SK-N-SH (cell line): ENCODE data around the gene PLEKHA4. TPM values are rescaled to one million over a fixed set of nuclear protein-coding genes. Genes with fewer than 3 reads are reported as not detected.

Experiments used
- CTCF ChIA-PET: fragments of 300-600, 350-600 bp; formaldehyde crosslinking; extraction: SDS; loops from one replicate; lab custom pipeline; 2021; lab: Yijun Ruan, JAX
- POLR2A ChIA-PET: fragments of 350-600 bp; sonication (Branson Sonifier 250); formaldehyde crosslinking; extraction: SDS; loops from one replicate; lab custom pipeline; 2020; ENCODE audit warnings: antibody characterized with exemption, inconsistent platforms; lab: Yijun Ruan, JAX
- DNase-seq: peaks from one replicate; pipeline ENCODE4 v3.0.0; 2012
- H2AFZ ChIP-seq: fragments of 200-600 bp; sonication (generic); 2 replicates; pipeline ENCODE4 v1.8.1; 2016; ENCODE audit warnings: antibody characterized with exemption, mild to moderate bottlenecking, low read depth
- H3F3A ChIP-seq: fragments of 200-600 bp; sonication (generic); replicated peaks from 2 replicates; pipeline ENCODE3; 2016; ENCODE audit warnings: antibody characterized with exemption, mild to moderate bottlenecking; ENCODE audit not compliant: insufficient read depth
- H3K27ac ChIP-seq, 2 experiments: fragments of 200-500 bp in 1 of 2; fragments of 200-600 bp in 1 of 2; sonication (Bioruptor generic) in 1 of 2; sonication (generic), shearing (Covaris generic) in 1 of 2; 2 replicates each; pipeline versions ENCODE4 v1.5.1 to v1.6.1; 2014 to 2016; ENCODE audit warnings: low read depth in 2 of 2, inconsistent platforms in 1 of 2, low read length in 1 of 2, mild to moderate bottlenecking in 1 of 2, mixed read lengths in 1 of 2
- H3K27me3 ChIP-seq: fragments of 200-600 bp; sonication (generic), shearing (Covaris generic); 2 replicates; pipeline ENCODE4 v1.6.1; 2016; ENCODE audit warnings: mixed run types; ENCODE audit not compliant: insufficient read depth
- H3K36me3 ChIP-seq, 2 experiments: fragments of 200-500 bp in 1 of 2; fragments of 200-600 bp in 1 of 2; sonication (Bioruptor generic) in 1 of 2; sonication (generic) in 1 of 2; replicated peaks in 1 of 2; 2 replicates each; pipeline versions ENCODE3 to v1.5.1; 2014 to 2016; ENCODE audit warnings: low read length in 1 of 2, mild to moderate bottlenecking in 1 of 2; ENCODE audit not compliant: insufficient read depth in 2 of 2, control insufficient read depth in 1 of 2
- H3K4me1 ChIP-seq, 2 experiments: fragments of 200-500 bp in 1 of 2; fragments of 200-600 bp in 1 of 2; sonication (Bioruptor generic) in 1 of 2; sonication (generic), shearing (Covaris generic) in 1 of 2; 2 replicates each; pipeline versions ENCODE4 v1.5.1 to v1.6.1; 2014 to 2016; ENCODE audit warnings: low read depth in 1 of 2, low read length in 1 of 2, mixed run types in 1 of 2; ENCODE audit not compliant: insufficient read depth in 2 of 2, control insufficient read depth in 1 of 2
- H3K4me2 ChIP-seq: fragments of 200-600 bp; sonication (generic), shearing (Covaris generic); 2 replicates; pipeline ENCODE4 v1.6.1; 2017; ENCODE audit warnings: mixed run types
- H3K4me3 ChIP-seq, 2 experiments: fragments of 200-500 bp in 1 of 2; fragments of 200-600 bp in 1 of 2; sonication (Bioruptor generic) in 1 of 2; sonication (generic), shearing (Covaris generic) in 1 of 2; 2 replicates each; pipeline versions ENCODE4 v1.5.1 to v1.8.1; 2014 to 2016; ENCODE audit warnings: low read depth in 2 of 2, inconsistent platforms in 1 of 2, low read length in 1 of 2, mild to moderate bottlenecking in 1 of 2, mixed read lengths in 1 of 2, moderate library complexity in 1 of 2
- H3K79me2 ChIP-seq: fragments of 200-600 bp; sonication (generic); 2 replicates; pipeline ENCODE4 v1.8.1; 2017; ENCODE audit warnings: mild to moderate bottlenecking; ENCODE audit not compliant: insufficient read depth
- H3K9ac ChIP-seq: fragments of 200-600 bp; sonication (generic); 2 replicates; pipeline ENCODE4 v1.6.1; 2017; ENCODE audit warnings: mixed run types
- H3K9me2 ChIP-seq: fragments of 200-600 bp; sonication (generic); 2 replicates; pipeline ENCODE4 v1.6.1; 2017; ENCODE audit warnings: mixed run types
- H3K9me3 ChIP-seq: fragments of 200-600 bp; sonication (generic); 2 replicates; pipeline ENCODE4 v1.6.1; 2017; ENCODE audit warnings: mixed run types, mild to moderate bottlenecking, moderate library complexity
- H4K20me1 ChIP-seq: fragments of 200-600 bp; sonication (generic); 2 replicates; pipeline ENCODE4 v1.6.1; 2017; ENCODE audit warnings: mild to moderate bottlenecking, mixed run types; ENCODE audit not compliant: insufficient read depth
- CHD2 ChIP-seq: fragments of 150-350 bp; IDR thresholded peaks from 2 replicates; pipeline ENCODE4 v1.6.1; 2018; ENCODE audit warnings: low read length; ENCODE audit not compliant: partially characterized antibody
- EP300 ChIP-seq, 2 experiments: IDR thresholded peaks; 2 replicates each; pipeline versions ENCODE4 v1.4.0 to v1.6.1; 2012; ENCODE audit warnings: borderline replicate concordance in 1 of 2, low read depth in 1 of 2, low read length in 1 of 2
- FOSL2 ChIP-seq: IDR thresholded peaks from 2 replicates; pipeline ENCODE4 v1.4.0; 2012; ENCODE audit warnings: low read depth, mild to moderate bottlenecking, moderate library complexity, borderline replicate concordance
- GABPA ChIP-seq: IDR thresholded peaks from 2 replicates; pipeline ENCODE4 v1.4.0; 2012; ENCODE audit warnings: low read depth, mild to moderate bottlenecking
- GATA2 ChIP-seq: sonication (generic); formaldehyde crosslinking; IDR thresholded peaks from 2 replicates; pipeline ENCODE4 v1.5.0; 2020; ENCODE audit warnings: mild to moderate bottlenecking, missing genetic modification reagents
- MAX ChIP-seq: IDR thresholded peaks from 2 replicates; pipeline ENCODE4 v1.4.0; 2012; ENCODE audit warnings: low read depth
- MXI1 ChIP-seq: IDR thresholded peaks from 2 replicates; pipeline ENCODE4 v1.6.1; 2012; ENCODE audit warnings: mild to moderate bottlenecking, low read depth, low read length, improper control_type of control experiment
- NFIC ChIP-seq: IDR thresholded peaks from 2 replicates; pipeline ENCODE4 v1.4.0; 2012; ENCODE audit warnings: borderline replicate concordance
- PBX3 ChIP-seq: IDR thresholded peaks from 2 replicates; pipeline ENCODE4; 2012
- POLR2AphosphoS5 ChIP-seq: IDR thresholded peaks from 2 replicates; pipeline ENCODE4 v1.6.1; 2012; ENCODE audit warnings: low read depth, low read length
- REST ChIP-seq: IDR thresholded peaks from 2 replicates; pipeline ENCODE4 v1.6.1; 2012; ENCODE audit warnings: mild to moderate bottlenecking, low read depth, low read length, moderate library complexity
- RFX5 ChIP-seq: IDR thresholded peaks from 2 replicates; pipeline ENCODE4 v1.6.1; 2012; ENCODE audit warnings: mild to moderate bottlenecking, improper control_type of control experiment, low read length
- RXRA ChIP-seq: IDR thresholded peaks from 2 replicates; pipeline ENCODE4 v1.4.0; 2012; ENCODE audit warnings: low read depth, mild to moderate bottlenecking, borderline replicate concordance
- TAF1 ChIP-seq: IDR thresholded peaks from 2 replicates; pipeline ENCODE4 v1.6.1; 2012; ENCODE audit warnings: low read depth, mild to moderate bottlenecking, low read length, moderate library complexity, borderline replicate concordance
- WGBS: methylation state at CpG from one replicate; pipeline ENCODE4 v1.1.6; 2017; ENCODE audit warnings: low lambda C conversion rate; 5-methylcytosine and 5-hydroxymethylcytosine counted together
- polyA plus RNA-seq, 3 experiments: library from polyadenylated mRNA; depleted of rRNA; stranded (reverse); fragments of >200 nt; gene quantifications; 2 replicates each; pipeline ENCODE4 v1.2.3, GENCODE V29; 2012
- TF ChIP-seq, protein P1 (sequence below): fragments of 200-600 bp; sonication (generic); IDR thresholded peaks from 2 replicates; pipeline ENCODE4 v1.6.1; 2017; ENCODE audit warnings: antibody characterized with exemption, mild to moderate bottlenecking, moderate library complexity

The PLEKHA4 gene
- polyA plus RNA-seq, 1 of the 3 experiments (the other 2 are of a cell fraction): 5.6 TPM

DNA sequence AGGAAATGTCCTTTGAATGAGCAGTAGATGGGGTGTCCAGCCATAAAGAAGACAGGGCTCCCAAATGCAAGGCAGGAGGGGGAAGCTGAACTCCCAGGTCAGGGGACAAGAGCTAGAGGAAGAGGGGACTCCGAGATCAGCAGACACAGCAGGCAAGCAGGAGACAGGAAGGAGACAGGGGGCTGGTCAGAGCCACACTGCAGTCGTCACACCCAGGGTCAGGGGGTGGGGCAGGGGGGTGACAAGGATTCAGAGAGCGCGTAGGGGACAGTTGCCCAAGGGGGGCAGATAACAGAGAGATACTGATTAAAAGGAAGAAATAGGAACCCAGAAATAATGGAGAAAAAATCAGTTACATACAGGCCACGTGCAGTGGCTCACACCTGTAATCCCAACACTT, 35.4 kb downstream of the PLEKHA4 start:
- H3K79me2 ChIP-seq: no peaks in the 10 kb centered on the region
- no peak overlapping the region for H3K9ac ChIP-seq
- no peaks in the 10 kb centered on the region for H3K36me3 ChIP-seq
- ChIA-PET CTCF (interaction anchor here (1.8 to 9.6 kb wide), 4 partner anchors 9 to 45 kb away, joined by 5 to 47 read pairs (median 13); no protein-coding TSS in a partner anchor), POLR2A (no interaction called here)
- peaks cover 0 to 12% of the 10 kb centered on the region in 2 experiments; a peak in 1 of 4 replicates for H3K4me1 ChIP-seq
- TF ChIP-seq NFIC (no peak), RFX5 (no peak), RXRA (no peak)
- no peaks in the 10 kb centered on the region for H3K27me3 ChIP-seq
- no peak overlapping the region for H3K4me3 ChIP-seq
- H3K9me2 ChIP-seq: no peaks in the 10 kb centered on the region
- no peak overlapping the region for H3K27ac ChIP-seq
- H3K9me3 ChIP-seq: no peaks in the 10 kb centered on the region
- H4K20me1 ChIP-seq: no peaks in the 10 kb centered on the region
- DNase-seq: no peak
- peaks cover 16% of the 10 kb centered on the region for H3F3A ChIP-seq
- no peak overlapping the region for H2AFZ ChIP-seq
- H3K4me2 ChIP-seq: no peak overlapping the region
- 96% methylated on average over 5 of the region's 5 CpGs for WGBS

DNA sequence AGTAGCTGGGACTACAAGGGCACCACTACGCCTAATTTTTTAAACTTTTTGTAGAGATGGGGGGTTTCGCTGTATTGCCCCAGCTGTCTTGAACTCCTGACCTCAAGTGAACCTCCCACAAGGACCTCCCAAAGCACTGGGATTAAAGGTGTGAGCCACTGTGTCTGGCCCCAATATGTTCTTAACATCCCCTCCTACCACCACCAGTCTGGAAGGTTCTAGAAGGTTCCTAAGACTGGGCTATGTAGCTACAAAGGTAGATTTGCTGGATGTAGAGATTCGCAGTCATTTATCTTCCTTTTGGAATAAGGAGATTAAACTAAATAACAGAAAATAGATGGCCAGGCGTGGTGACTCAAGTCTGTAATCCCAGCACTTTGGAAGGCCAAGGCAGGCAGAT, 37.5 kb downstream of the PLEKHA4 start:
- POLR2A ChIA-PET: interaction anchor here (1.3 kb wide), 1 partner anchor 18 kb away, joined by 4 read pairs; no protein-coding TSS in a partner anchor
- Histone ChIP-seq H4K20me1 (no peaks in the 10 kb centered on the region), H3K9me3 (no peaks in the 10 kb centered on the region), H3K36me3 (no peaks in the 10 kb centered on the region), H3F3A (peaks cover 2% of the 10 kb centered on the region), H3K9me2 (no peaks in the 10 kb centered on the region), H2AFZ (no peak overlapping the region)
- no peak for TF ChIP-seq GABPA
- TF ChIP-seq, all 33 proteins: peak for 0
- H3K4me3 ChIP-seq: no peak overlapping the region
- DNase-seq: no peak
- H3K4me1 ChIP-seq: peaks cover 0 to 6% of the 10 kb centered on the region in 2 experiments; a peak in 1 of 4 replicates
- no peaks in the 10 kb centered on the region for H3K79me2 ChIP-seq
- no peak overlapping the region for H3K27ac ChIP-seq
- 96% methylated on average over 4 of the region's 4 CpGs for WGBS
- CTCF ChIA-PET: interaction anchor here (1.0 to 9.6 kb wide), 6 partner anchors 11 to 184 kb away, joined by 3 to 47 read pairs (median 6); no protein-coding TSS in a partner anchor
- no peak overlapping the region for H3K4me2 ChIP-seq
- no peaks in the 10 kb centered on the region for H3K27me3 ChIP-seq
- H3K9ac ChIP-seq: no peak overlapping the region

DNA sequence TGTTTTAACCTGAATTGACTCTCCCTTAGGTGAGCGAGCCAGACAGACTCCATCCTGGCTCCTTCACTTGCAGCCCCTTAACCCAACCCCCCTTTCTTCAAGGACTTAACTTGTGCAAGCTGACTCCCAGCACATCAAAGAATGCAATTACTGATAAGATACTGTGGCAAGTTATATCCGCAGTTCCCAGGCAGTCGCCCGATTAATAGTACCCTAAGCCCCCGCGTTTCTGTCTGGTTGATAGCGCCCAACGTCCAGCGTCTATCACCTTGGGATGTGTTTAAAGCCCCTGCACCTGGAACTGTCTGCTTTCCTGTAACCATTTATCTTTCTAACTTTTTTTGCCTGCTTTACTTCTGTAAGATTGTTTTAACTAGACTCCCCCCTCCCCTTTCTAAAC, 38.3 kb downstream of the PLEKHA4 start:
- no peaks in the 10 kb centered on the region for H3K79me2 ChIP-seq
- POLR2A ChIA-PET: interaction anchor here (1.3 kb wide), 1 partner anchor 17 kb away, joined by 4 read pairs; no protein-coding TSS in a partner anchor
- H3K4me3 ChIP-seq: no peak overlapping the region
- no peak for DNase-seq
- H3K27ac ChIP-seq: no peak overlapping the region
- no peak overlapping the region for H2AFZ ChIP-seq
- H3K27me3 ChIP-seq: no peaks in the 10 kb centered on the region
- WGBS: 97% methylated on average over 9 of the region's 9 CpGs
- H3K4me2 ChIP-seq: no peak overlapping the region
- H3K36me3 ChIP-seq: no peaks in the 10 kb centered on the region
- no peaks in the 10 kb centered on the region for H3F3A ChIP-seq
- H3K9ac ChIP-seq: no peak overlapping the region
- no peaks in the 10 kb centered on the region for H4K20me1 ChIP-seq
- CTCF ChIA-PET: interaction anchor here (0.8 to 9.6 kb wide), 4 partner anchors 12 to 42 kb away, joined by 3 to 47 read pairs (median 4); no protein-coding TSS in a partner anchor
- H3K4me1 ChIP-seq: no peaks in the 10 kb centered on the region
- H3K9me3 ChIP-seq: no peaks in the 10 kb centered on the region
- H3K9me2 ChIP-seq: no peaks in the 10 kb centered on the region
- TF ChIP-seq, protein P1, sequence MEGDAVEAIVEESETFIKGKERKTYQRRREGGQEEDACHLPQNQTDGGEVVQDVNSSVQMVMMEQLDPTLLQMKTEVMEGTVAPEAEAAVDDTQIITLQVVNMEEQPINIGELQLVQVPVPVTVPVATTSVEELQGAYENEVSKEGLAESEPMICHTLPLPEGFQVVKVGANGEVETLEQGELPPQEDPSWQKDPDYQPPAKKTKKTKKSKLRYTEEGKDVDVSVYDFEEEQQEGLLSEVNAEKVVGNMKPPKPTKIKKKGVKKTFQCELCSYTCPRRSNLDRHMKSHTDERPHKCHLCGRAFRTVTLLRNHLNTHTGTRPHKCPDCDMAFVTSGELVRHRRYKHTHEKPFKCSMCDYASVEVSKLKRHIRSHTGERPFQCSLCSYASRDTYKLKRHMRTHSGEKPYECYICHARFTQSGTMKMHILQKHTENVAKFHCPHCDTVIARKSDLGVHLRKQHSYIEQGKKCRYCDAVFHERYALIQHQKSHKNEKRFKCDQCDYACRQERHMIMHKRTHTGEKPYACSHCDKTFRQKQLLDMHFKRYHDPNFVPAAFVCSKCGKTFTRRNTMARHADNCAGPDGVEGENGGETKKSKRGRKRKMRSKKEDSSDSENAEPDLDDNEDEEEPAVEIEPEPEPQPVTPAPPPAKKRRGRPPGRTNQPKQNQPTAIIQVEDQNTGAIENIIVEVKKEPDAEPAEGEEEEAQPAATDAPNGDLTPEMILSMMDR: no peak
- TF ChIP-seq EP300 (IDR thresholded peaks at IDR 0.05; ENCODE audit: borderline replicate concordance in 1 of 2, low read depth in 1 of 2, low read length in 1 of 2) (no peak), GABPA (no peak), TAF1 (no peak), POLR2AphosphoS5 (no peak), MXI1 (no peak), REST (no peak), CHD2 (no peak), MAX (no peak), PBX3 (no peak), GATA2 (CRISPR knock-in tag) (no peak), FOSL2 (no peak)
